ENCODE results near the gene DSCAM. TPM values are rescaled to one million over a fixed set of nuclear protein-coding genes. Genes with fewer than 3 reads are reported as not detected.

DSCAM gene
- polyA plus RNA-seq, 3 donors: not detected

DNA sequence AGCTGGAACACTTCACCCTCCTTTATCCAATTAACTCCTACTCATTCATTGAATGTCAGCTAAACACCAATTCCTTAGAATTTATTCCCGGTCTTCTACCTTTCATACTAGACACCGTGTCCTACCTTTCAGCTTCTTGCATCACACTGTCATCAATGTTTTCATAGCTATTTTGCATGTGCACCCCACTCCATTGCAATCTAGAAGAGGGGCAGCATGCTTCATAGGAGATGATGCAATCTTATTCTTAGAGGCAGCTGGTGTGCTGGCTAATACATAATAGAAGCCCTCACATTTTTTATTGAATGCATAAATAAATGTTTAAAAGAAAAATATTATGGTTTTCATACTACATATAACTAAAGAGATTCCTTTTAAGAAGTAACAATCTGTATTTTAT is 123.6 kb downstream of the DSCAM start:
- H3K27me3 ChIP-seq (ENCODE audit: control insufficient read depth in 2 of 2, insufficient read depth in 2 of 2, low read length in 2 of 2): no peaks in the 10 kb centered on the region
- no peak for DNase-seq
- H3K4me3 Mint-ChIP-seq: no peak overlapping the region
- no peaks in the 10 kb centered on the region for H3K4me1 ChIP-seq (ENCODE audit: control insufficient read depth in 1 of 2, insufficient read depth in 2 of 2, low read length in 2 of 2)
- no peak overlapping the region for H3K27ac Mint-ChIP-seq
- TF ChIP-seq, protein P1, sequence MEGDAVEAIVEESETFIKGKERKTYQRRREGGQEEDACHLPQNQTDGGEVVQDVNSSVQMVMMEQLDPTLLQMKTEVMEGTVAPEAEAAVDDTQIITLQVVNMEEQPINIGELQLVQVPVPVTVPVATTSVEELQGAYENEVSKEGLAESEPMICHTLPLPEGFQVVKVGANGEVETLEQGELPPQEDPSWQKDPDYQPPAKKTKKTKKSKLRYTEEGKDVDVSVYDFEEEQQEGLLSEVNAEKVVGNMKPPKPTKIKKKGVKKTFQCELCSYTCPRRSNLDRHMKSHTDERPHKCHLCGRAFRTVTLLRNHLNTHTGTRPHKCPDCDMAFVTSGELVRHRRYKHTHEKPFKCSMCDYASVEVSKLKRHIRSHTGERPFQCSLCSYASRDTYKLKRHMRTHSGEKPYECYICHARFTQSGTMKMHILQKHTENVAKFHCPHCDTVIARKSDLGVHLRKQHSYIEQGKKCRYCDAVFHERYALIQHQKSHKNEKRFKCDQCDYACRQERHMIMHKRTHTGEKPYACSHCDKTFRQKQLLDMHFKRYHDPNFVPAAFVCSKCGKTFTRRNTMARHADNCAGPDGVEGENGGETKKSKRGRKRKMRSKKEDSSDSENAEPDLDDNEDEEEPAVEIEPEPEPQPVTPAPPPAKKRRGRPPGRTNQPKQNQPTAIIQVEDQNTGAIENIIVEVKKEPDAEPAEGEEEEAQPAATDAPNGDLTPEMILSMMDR (IDR thresholded peaks at IDR 0.05): no peak
- no peaks in the 10 kb centered on the region for H4K20me1 ChIP-seq (ENCODE audit: insufficient read depth, low read length)
- intact Hi-C loops (cut with micrococcal nuclease): no loop called here
- H3K9me3 Mint-ChIP-seq: peaks cover 3 to 22% (median 16%) of the 10 kb centered on the region in 7 donors
- no peak overlapping the region for H3K4me3 ChIP-seq (replicated peaks in 1 of 3; ENCODE audit: low read depth in 2 of 3, low read length in 3 of 3)
- H2AFZ ChIP-seq (ENCODE audit: insufficient read depth, low read depth, low read length, poor library complexity, severe bottlenecking): no peak overlapping the region
- no peaks in the 10 kb centered on the region for H3K27me3 Mint-ChIP-seq (ENCODE audit: low read depth in 3 of 3)
- H3K79me2 ChIP-seq (ENCODE audit: insufficient read depth, low read length): no peaks in the 10 kb centered on the region
- no peaks in the 10 kb centered on the region for H3K4me1 Mint-ChIP-seq
- no peak overlapping the region for H3K27ac ChIP-seq (ENCODE audit: low read depth in 1 of 2, low read length in 2 of 2)
- no peaks in the 10 kb centered on the region for H3K36me3 ChIP-seq (replicated peaks in 1 of 2; ENCODE audit: control insufficient read depth in 1 of 2, insufficient read depth in 2 of 2, low read length in 2 of 2)
- H3K36me3 Mint-ChIP-seq: no peaks in the 10 kb centered on the region
- H3K9me3 ChIP-seq (replicated peaks in 1 of 2; ENCODE audit: control insufficient read depth in 1 of 2, insufficient read depth in 1 of 2, low read length in 2 of 2): peaks cover 8 to 14% of the 10 kb centered on the region in 2 donors
- H3K9ac ChIP-seq (ENCODE audit: insufficient read depth, low read length, poor library complexity, severe bottlenecking): no peak overlapping the region
- WGBS (ENCODE audit: insufficient coverage): 100% methylated on average over 2 of the region's 2 CpGs
- no peak overlapping the region for H3K4me2 ChIP-seq (replicated peaks; ENCODE audit: extremely low read depth, low read length, poor library complexity, severe bottlenecking)

DNA sequence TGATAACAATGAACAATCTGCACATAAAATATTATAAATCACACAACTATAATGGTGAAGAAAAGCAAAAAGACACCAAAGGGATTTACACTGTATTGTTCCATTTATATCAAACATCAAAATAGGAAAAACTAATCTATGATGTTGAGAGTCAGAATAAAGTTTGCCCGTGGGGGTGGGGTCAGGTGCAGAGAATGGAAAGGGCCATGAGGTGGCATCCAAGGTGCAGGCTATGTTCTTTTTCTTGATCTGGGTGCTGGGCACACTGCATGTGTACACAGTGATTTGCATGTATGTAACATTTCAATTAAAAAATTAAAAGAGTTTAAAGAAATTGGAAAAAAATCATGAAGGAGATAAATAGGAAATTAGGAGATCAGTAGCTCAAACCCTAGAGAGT is 127.3 kb downstream of the DSCAM start:
- H3K36me3 ChIP-seq (replicated peaks in 1 of 2; ENCODE audit: control insufficient read depth in 1 of 2, insufficient read depth in 2 of 2, low read length in 2 of 2): no peaks in the 10 kb centered on the region
- no peaks in the 10 kb centered on the region for H3K79me2 ChIP-seq (ENCODE audit: insufficient read depth, low read length)
- WGBS (ENCODE audit: insufficient coverage): 83% methylated on average over 1 of the region's 1 CpG
- no peak overlapping the region for H3K27ac ChIP-seq (ENCODE audit: low read depth in 1 of 2, low read length in 2 of 2)
- peaks cover 0 to 22% (median 9%) of the 10 kb centered on the region in 7 donors for H3K9me3 Mint-ChIP-seq
- no peak overlapping the region for H3K27ac Mint-ChIP-seq
- H3K9ac ChIP-seq (ENCODE audit: insufficient read depth, low read length, poor library complexity, severe bottlenecking): no peak overlapping the region
- H2AFZ ChIP-seq (ENCODE audit: insufficient read depth, low read depth, low read length, poor library complexity, severe bottlenecking): no peak overlapping the region
- peaks cover 3 to 8% of the 10 kb centered on the region in 2 donors for H3K9me3 ChIP-seq (replicated peaks in 1 of 2; ENCODE audit: control insufficient read depth in 1 of 2, insufficient read depth in 1 of 2, low read length in 2 of 2)
- no peaks in the 10 kb centered on the region for H3K4me1 ChIP-seq (ENCODE audit: control insufficient read depth in 1 of 2, insufficient read depth in 2 of 2, low read length in 2 of 2)
- H3K27me3 Mint-ChIP-seq (ENCODE audit: low read depth in 3 of 3): no peaks in the 10 kb centered on the region
- no peak overlapping the region for H3K4me3 Mint-ChIP-seq
- H3K4me1 Mint-ChIP-seq: no peaks in the 10 kb centered on the region
- no peak for DNase-seq
- TF ChIP-seq, protein P1 (IDR thresholded peaks at IDR 0.05): no peak
- H3K4me3 ChIP-seq (replicated peaks in 1 of 3; ENCODE audit: low read depth in 2 of 3, low read length in 3 of 3): no peak overlapping the region
- H3K27me3 ChIP-seq (ENCODE audit: control insufficient read depth in 2 of 2, insufficient read depth in 2 of 2, low read length in 2 of 2): no peaks in the 10 kb centered on the region
- no peak overlapping the region for H3K4me2 ChIP-seq (replicated peaks; ENCODE audit: extremely low read depth, low read length, poor library complexity, severe bottlenecking)
- no peaks in the 10 kb centered on the region for H3K36me3 Mint-ChIP-seq
- intact Hi-C loops (cut with micrococcal nuclease): no loop called here
- H4K20me1 ChIP-seq (ENCODE audit: insufficient read depth, low read length): no peaks in the 10 kb centered on the region
